Measurements from ENCODE around the gene TCERG1.

DNA sequence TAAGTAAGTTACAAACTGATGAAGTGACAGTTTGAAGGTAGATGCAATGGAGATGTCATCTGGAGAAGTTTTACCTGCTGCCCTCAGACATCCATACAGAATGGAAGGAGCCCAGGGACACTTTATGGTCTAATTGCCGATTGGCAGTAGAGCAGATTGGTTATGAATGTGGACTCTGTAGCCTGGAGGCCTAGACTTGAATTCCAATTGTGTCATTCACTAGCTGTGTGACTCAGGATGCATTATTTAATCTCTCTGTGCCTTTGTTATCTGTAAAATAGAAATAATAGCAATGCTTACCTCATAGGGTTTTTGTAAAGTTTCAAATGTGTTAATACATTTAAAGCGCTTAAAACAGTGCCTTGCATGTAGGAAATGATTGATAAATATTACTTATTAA, 5.2 kb upstream of the TCERG1 start:
- TF ChIP-seq, protein P1, sequence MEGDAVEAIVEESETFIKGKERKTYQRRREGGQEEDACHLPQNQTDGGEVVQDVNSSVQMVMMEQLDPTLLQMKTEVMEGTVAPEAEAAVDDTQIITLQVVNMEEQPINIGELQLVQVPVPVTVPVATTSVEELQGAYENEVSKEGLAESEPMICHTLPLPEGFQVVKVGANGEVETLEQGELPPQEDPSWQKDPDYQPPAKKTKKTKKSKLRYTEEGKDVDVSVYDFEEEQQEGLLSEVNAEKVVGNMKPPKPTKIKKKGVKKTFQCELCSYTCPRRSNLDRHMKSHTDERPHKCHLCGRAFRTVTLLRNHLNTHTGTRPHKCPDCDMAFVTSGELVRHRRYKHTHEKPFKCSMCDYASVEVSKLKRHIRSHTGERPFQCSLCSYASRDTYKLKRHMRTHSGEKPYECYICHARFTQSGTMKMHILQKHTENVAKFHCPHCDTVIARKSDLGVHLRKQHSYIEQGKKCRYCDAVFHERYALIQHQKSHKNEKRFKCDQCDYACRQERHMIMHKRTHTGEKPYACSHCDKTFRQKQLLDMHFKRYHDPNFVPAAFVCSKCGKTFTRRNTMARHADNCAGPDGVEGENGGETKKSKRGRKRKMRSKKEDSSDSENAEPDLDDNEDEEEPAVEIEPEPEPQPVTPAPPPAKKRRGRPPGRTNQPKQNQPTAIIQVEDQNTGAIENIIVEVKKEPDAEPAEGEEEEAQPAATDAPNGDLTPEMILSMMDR (IDR thresholded peaks at IDR 0.05): no peak
- TF ChIP-seq POLR2A (IDR thresholded peaks at IDR 0.05) (no peak), EP300 (IDR thresholded peaks at IDR 0.05) (no peak)

All from ovary (tissue), 3 donors.